Nephron (organoid): ENCODE results near the gene ZC3H10.

Source experiments
- H3K27ac Mint-ChIP-seq, 3 experiments: 2 replicates each; pipeline ENCODE4 v1.8.0; 2020; ENCODE audit warnings: mixed read lengths in 3 of 3, mild to moderate bottlenecking in 2 of 3, moderate library complexity in 1 of 3
- H3K27me3 Mint-ChIP-seq: 2 replicates; pipeline ENCODE4 v1.8.0; 2021; ENCODE audit warnings: low read depth, mild to moderate bottlenecking, moderate library complexity, mixed read lengths
- H3K36me3 Mint-ChIP-seq: 2 replicates; pipeline ENCODE4 v1.8.0; 2020; ENCODE audit warnings: low read depth, mixed read lengths
- H3K4me1 Mint-ChIP-seq: 2 replicates; pipeline ENCODE4 v1.8.0; 2020; ENCODE audit warnings: mixed read lengths
- H3K4me3 Mint-ChIP-seq, 3 experiments: 2 replicates each; pipeline ENCODE4 v1.8.0; 2020; ENCODE audit warnings: mild to moderate bottlenecking in 3 of 3, mixed read lengths in 3 of 3, moderate library complexity in 2 of 3
- H3K9me3 Mint-ChIP-seq: 2 replicates; pipeline ENCODE4 v1.8.0; 2020; ENCODE audit warnings: mixed read lengths
- TF ChIP-seq, protein P1 (sequence below), 3 experiments: fragments of 200-600 bp; sonication (generic); IDR thresholded peaks; one replicate each; pipeline ENCODE4 v1.5.0; 2021; ENCODE audit warnings: antibody characterized with exemption in 3 of 3; ENCODE audit not compliant: unreplicated experiment in 3 of 3

The ZC3H10 gene

DNA sequence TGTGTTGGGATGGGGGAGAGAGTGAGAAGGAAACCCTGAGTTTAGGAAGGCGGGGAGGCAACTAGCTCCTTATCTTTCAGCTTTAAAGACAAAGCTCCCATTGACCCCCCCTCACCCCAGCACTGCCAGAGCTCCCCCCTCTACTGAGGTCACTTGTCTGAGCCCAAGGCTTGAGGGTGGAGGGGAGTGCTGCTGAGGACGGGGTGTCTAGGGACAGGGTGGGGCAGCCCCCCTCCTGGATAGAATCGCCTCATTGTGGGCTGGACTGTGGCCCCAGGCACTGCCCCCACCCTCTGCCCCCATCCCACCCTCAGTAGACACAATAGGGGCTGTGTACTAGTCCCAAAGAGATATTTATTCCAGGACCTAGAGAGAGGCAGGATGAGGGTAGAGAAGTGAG lies 35.1 kb upstream of the ZC3H10 start:
- Mint-ChIP-seq H3K27me3 (peaks cover 41% of the 10 kb centered on the region), H3K9me3 (no peaks in the 10 kb centered on the region), H3K27ac (peak overlapping the region in 1 of 3 experiments; percentile 85), H3K4me3 (peak overlapping the region in 2 of 3 experiments; percentile 89 to 96), H3K36me3 (peaks cover 14% of the 10 kb centered on the region), H3K4me1 (peaks cover 20% of the 10 kb centered on the region)
- TF ChIP-seq, protein P1, sequence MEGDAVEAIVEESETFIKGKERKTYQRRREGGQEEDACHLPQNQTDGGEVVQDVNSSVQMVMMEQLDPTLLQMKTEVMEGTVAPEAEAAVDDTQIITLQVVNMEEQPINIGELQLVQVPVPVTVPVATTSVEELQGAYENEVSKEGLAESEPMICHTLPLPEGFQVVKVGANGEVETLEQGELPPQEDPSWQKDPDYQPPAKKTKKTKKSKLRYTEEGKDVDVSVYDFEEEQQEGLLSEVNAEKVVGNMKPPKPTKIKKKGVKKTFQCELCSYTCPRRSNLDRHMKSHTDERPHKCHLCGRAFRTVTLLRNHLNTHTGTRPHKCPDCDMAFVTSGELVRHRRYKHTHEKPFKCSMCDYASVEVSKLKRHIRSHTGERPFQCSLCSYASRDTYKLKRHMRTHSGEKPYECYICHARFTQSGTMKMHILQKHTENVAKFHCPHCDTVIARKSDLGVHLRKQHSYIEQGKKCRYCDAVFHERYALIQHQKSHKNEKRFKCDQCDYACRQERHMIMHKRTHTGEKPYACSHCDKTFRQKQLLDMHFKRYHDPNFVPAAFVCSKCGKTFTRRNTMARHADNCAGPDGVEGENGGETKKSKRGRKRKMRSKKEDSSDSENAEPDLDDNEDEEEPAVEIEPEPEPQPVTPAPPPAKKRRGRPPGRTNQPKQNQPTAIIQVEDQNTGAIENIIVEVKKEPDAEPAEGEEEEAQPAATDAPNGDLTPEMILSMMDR (IDR thresholded peaks at IDR 0.05; ENCODE audit: unreplicated experiment in 3 of 3): no peak

DNA sequence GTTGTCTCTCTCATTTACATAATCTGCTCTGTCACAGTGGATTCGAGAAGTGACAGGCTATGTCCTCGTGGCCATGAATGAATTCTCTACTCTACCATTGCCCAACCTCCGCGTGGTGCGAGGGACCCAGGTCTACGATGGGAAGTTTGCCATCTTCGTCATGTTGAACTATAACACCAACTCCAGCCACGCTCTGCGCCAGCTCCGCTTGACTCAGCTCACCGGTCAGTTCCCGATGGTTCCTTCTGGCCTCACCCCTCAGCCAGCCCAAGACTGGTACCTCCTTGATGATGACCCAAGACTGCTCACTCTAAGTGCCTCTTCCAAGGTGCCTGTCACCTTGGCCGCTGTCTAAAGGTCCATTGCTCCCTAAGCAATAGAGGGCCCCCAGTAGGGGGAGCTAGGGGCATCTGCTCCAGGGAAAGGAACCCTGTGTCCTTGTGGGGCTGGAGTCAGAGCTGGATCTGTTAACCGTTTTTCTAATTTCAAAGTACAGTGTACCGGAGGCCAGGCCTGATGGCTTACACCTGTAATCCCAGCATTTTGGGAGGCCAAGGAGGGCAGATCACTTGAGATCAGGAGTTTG lies 33.0 kb upstream of the ZC3H10 start:
- no peak overlapping the region for H3K27ac Mint-ChIP-seq
- peaks cover 15% of the 10 kb centered on the region for H3K4me1 Mint-ChIP-seq
- TF ChIP-seq, protein P1 (IDR thresholded peaks at IDR 0.05; ENCODE audit: unreplicated experiment in 3 of 3): no peak
- no peaks in the 10 kb centered on the region for H3K9me3 Mint-ChIP-seq
- H3K27me3 Mint-ChIP-seq: peaks cover 25% of the 10 kb centered on the region
- H3K36me3 Mint-ChIP-seq: peaks cover 15% of the 10 kb centered on the region
- peak overlapping the region in 1 of 3 experiments; percentile 45 for H3K4me3 Mint-ChIP-seq

DNA sequence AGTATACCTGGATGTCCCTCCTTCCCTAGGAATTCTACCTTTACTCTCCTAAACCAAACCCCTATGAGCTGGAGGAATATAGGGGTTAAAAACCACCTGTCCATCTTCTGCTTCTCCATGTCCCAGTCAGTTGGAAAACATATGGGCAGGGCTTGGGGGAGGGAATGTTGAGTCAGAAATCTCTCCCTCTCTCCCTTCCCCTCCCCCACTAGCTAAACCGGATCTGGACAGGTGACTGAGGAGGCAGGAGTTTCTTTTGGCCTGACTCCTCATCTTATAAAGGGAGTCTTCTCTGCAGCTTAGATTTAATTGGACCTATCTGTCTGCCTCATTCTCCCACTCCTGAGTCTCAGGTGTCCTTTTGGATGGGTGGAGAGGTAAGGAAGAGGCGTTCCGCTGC lies 32.0 kb upstream of the ZC3H10 start:
- no peaks in the 10 kb centered on the region for H3K9me3 Mint-ChIP-seq
- no peak overlapping the region for H3K27ac Mint-ChIP-seq
- peaks cover 11% of the 10 kb centered on the region for H3K4me1 Mint-ChIP-seq
- peaks cover 17% of the 10 kb centered on the region for H3K27me3 Mint-ChIP-seq
- TF ChIP-seq, protein P1 (IDR thresholded peaks at IDR 0.05; ENCODE audit: unreplicated experiment in 3 of 3): no peak
- peaks cover 20% of the 10 kb centered on the region for H3K36me3 Mint-ChIP-seq
- no peak overlapping the region for H3K4me3 Mint-ChIP-seq

DNA sequence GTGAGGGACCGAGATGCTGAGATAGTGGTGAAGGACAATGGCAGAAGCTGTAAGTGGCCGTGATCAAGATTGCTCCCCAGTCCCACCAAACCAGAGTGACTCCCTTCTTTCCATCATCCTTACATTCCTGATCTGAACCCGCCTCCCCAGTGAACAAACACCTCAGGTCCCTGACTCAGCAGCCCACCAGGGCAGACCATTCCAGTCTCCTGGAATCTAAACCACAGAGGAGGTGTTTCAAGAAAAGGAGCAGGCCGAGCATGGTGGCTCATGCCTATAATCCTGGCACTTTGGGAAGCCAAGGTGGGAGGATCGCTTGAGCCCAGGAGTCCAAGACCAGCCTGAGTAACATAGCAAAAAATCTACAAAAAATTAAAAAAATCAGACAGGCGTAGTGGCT lies 31.5 kb upstream of the ZC3H10 start:
- Mint-ChIP-seq H3K4me1 (peaks cover 9% of the 10 kb centered on the region), H3K27me3 (peaks cover 12% of the 10 kb centered on the region), H3K36me3 (peaks cover 20% of the 10 kb centered on the region), H3K9me3 (no peaks in the 10 kb centered on the region), H3K4me3 (no peak overlapping the region), H3K27ac (no peak overlapping the region)
- TF ChIP-seq, protein P1 (IDR thresholded peaks at IDR 0.05; ENCODE audit: unreplicated experiment in 3 of 3): no peak

DNA sequence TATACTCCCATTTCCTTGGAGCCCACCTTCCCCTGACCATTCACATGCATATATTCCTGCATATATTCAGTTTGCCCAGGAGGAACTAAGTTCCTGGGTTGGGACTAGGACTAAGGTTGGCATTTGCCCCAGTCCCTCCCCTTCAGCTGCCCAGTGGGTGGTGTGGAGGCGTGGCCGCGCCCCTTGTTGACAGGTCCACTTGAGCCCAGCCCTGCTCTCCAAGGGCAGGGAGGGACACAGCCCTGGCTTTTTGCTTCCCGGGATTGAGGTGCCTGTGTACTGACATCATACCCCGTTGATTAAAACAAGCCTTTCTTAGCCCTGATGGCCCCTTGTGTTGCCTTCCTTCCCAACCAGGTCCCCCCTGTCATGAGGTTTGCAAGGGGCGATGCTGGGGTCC lies 30.8 kb upstream of the ZC3H10 start:
- peaks cover 20% of the 10 kb centered on the region for H3K36me3 Mint-ChIP-seq
- TF ChIP-seq, protein P1 (IDR thresholded peaks at IDR 0.05; ENCODE audit: unreplicated experiment in 3 of 3): no peak
- peaks cover 6% of the 10 kb centered on the region for H3K27me3 Mint-ChIP-seq
- no peak overlapping the region for H3K27ac Mint-ChIP-seq
- peaks cover 9% of the 10 kb centered on the region for H3K4me1 Mint-ChIP-seq
- no peak overlapping the region for H3K4me3 Mint-ChIP-seq
- no peaks in the 10 kb centered on the region for H3K9me3 Mint-ChIP-seq

DNA sequence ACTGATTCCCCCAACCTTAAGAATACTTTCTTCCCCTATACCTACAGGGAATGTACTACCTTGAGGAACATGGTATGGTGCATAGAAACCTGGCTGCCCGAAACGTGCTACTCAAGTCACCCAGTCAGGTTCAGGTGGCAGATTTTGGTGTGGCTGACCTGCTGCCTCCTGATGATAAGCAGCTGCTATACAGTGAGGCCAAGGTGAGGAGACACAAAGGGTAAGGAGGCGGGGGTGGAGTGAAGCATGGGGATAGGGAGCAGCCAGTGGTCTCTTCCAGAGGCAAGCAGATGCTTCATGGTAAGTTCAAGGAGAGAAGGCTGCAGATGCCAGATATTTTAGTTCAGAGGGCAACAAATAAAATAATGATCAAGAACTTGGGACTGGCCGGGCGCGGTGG lies 20.3 kb upstream of the ZC3H10 start:
- TF ChIP-seq, protein P1 (IDR thresholded peaks at IDR 0.05; ENCODE audit: unreplicated experiment in 3 of 3): no peak
- peaks cover 7% of the 10 kb centered on the region for H3K27me3 Mint-ChIP-seq
- no peak overlapping the region for H3K4me3 Mint-ChIP-seq
- no peaks in the 10 kb centered on the region for H3K4me1 Mint-ChIP-seq
- H3K36me3 Mint-ChIP-seq: peaks cover 42% of the 10 kb centered on the region
- peaks cover 2% of the 10 kb centered on the region for H3K9me3 Mint-ChIP-seq
- H3K27ac Mint-ChIP-seq: no peak overlapping the region
